Tibial artery (tissue), 4 donors: ENCODE results near the gene GTPBP8.

Source experiments
- DNase-seq, 2 donors: peaks; one replicate each; pipeline ENCODE4 v3.0.0-alpha.2; 2019
- H3K27ac ChIP-seq, 2 donors: fragments of 200-600 bp; sonication (generic) in 1 of 2; 1 replicate in 1 of 2; 2 replicates in 1 of 2; pipeline ENCODE4 v1.5.1; 2018 to 2019; ENCODE audit warnings: mild to moderate bottlenecking in 1 of 2
- H3K27me3 ChIP-seq, 2 donors: fragments of 200-600 bp; sonication (generic) in 1 of 2; one replicate each; pipeline versions ENCODE4 v1.5.1 to v1.6.0; 2016 to 2019
- H3K36me3 ChIP-seq, 3 donors: fragments of 200-600 bp; sonication (generic) in 2 of 3; one replicate each; pipeline ENCODE4 v1.5.1; 2016 to 2019; ENCODE audit warnings: mild to moderate bottlenecking in 2 of 3
- H3K4me1 ChIP-seq, 4 donors: fragments of 200-600 bp; sonication (generic) in 2 of 4; 1 replicate in 3 of 4; 2 replicates in 1 of 4; pipeline ENCODE4 v1.5.1; 2016 to 2019
- H3K4me3 ChIP-seq, 2 donors: fragments of 200-600 bp; sonication (generic) in 1 of 2; 1 replicate in 1 of 2; 2 replicates in 1 of 2; pipeline ENCODE4 v1.5.1; 2018 to 2019; ENCODE audit warnings: mild to moderate bottlenecking in 2 of 2
- H3K9me3 ChIP-seq, 3 donors: fragments of 200-600 bp; sonication (generic) in 1 of 3; one replicate each; pipeline ENCODE4 v1.5.1; 2016 to 2019
- CTCF ChIP-seq, 2 experiments: fragments of 200-600 bp in 1 of 2; fragments of 450-650 bp in 1 of 2; IDR thresholded peaks; one replicate each; pipeline ENCODE4 v1.5.1; 2017 to 2019; ENCODE audit warnings: antibody characterized with exemption in 2 of 2, mild to moderate bottlenecking in 1 of 2, moderate library complexity in 1 of 2
- intact Hi-C: fragments of 100-400 bp; cut with DNase I; formaldehyde crosslinking; loops from one replicate; pipeline ENCODE4 v1.15.0; 2023; ENCODE audit warnings: low total_unique reads

GTPBP8 gene

GRCh38 chr3:113006359-113007056 lies 15.7 kb downstream of the GTPBP8 start:
- intact Hi-C loops: no loop called here

DNA sequence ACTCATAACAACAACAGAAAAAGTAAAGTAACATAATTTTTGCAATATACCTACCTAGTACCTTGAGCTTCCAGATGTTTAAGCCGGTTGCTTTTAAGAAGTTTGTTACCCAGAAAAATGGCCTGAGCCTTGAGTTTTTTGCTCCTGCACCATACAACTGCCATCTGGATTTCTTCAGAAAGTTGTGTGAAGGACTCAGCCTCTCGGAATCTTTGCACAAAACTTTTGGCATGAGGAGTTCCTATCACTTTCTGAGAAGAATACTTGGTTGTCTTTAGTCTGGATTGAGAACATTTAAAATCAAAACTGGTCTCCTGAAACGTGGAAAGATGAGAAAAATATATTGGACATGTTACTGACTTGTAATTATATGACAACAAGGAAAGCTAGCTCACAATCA lies 17.3 kb downstream of the GTPBP8 start:
- H3K27me3 ChIP-seq: no peaks in the 10 kb centered on the region
- peaks cover 0 to 3% (median 0%) of the 10 kb centered on the region in 4 donors for H3K4me1 ChIP-seq
- TF ChIP-seq CTCF (IDR thresholded peaks at IDR 0.05): no peak
- H3K4me3 ChIP-seq: no peak overlapping the region
- intact Hi-C loops: no loop called here
- no peak overlapping the region for H3K27ac ChIP-seq
- DNase-seq: no peak
- no peaks in the 10 kb centered on the region for H3K9me3 ChIP-seq
- H3K36me3 ChIP-seq: peaks cover 33 to 79% (median 72%) of the 10 kb centered on the region in 3 donors

More at GRCh38 chr3:113006359-113007056, 15.7 kb downstream of the GTPBP8 start:
- no peak overlapping the region for H3K27ac ChIP-seq
- H3K9me3 ChIP-seq: no peaks in the 10 kb centered on the region
- DNase-seq: no peak
- H3K4me1 ChIP-seq: peaks cover 0 to 5% (median 2%) of the 10 kb centered on the region in 4 donors
- H3K27me3 ChIP-seq: no peaks in the 10 kb centered on the region
- H3K4me3 ChIP-seq: no peak overlapping the region
- no peak for TF ChIP-seq CTCF (IDR thresholded peaks at IDR 0.05)
- peaks cover 33 to 84% (median 77%) of the 10 kb centered on the region in 3 donors for H3K36me3 ChIP-seq

GRCh38 chr3:113013593-113013992 lies 22.8 kb downstream of the GTPBP8 start:
- no peak for TF ChIP-seq CTCF (IDR thresholded peaks at IDR 0.05)
- H3K4me1 ChIP-seq: peaks cover 0 to 19% (median 9%) of the 10 kb centered on the region in 4 donors
- DNase-seq: no peak
- intact Hi-C loops: no loop called here
- H3K9me3 ChIP-seq: no peaks in the 10 kb centered on the region
- peaks cover 6 to 58% (median 33%) of the 10 kb centered on the region in 3 donors for H3K36me3 ChIP-seq
- no peak overlapping the region for H3K27ac ChIP-seq
- no peak overlapping the region for H3K4me3 ChIP-seq
- H3K27me3 ChIP-seq: no peaks in the 10 kb centered on the region

GRCh38 chr3:113018536-113019181 lies 27.9 kb downstream of the GTPBP8 start:
- Histone ChIP-seq H3K27ac (peak overlapping the region; percentile 88 to 92), H3K9me3 (no peaks in the 10 kb centered on the region), H3K4me1 (peaks cover 0 to 25% (median 11%) of the 10 kb centered on the region in 4 donors), H3K27me3 (no peaks in the 10 kb centered on the region), H3K4me3 (peak overlapping the region; percentile 64 to 80), H3K36me3 (peaks cover 0 to 27% (median 10%) of the 10 kb centered on the region in 3 donors)
- no peak for DNase-seq
- TF ChIP-seq CTCF (IDR thresholded peaks at IDR 0.05): no peak
- intact Hi-C loops: no loop called here

GRCh38 chr3:113019182-113020137 lies 28.7 kb downstream of the GTPBP8 start:
- Histone ChIP-seq H3K9me3 (no peaks in the 10 kb centered on the region), H3K36me3 (peaks cover 0 to 19% (median 4%) of the 10 kb centered on the region in 3 donors), H3K27ac (peak overlapping the region; percentile 88 to 92), H3K4me3 (peak overlapping the region; percentile 64 to 80), H3K27me3 (no peaks in the 10 kb centered on the region), H3K4me1 (peaks cover 0 to 25% (median 11%) of the 10 kb centered on the region in 4 donors)
- TF ChIP-seq CTCF (IDR thresholded peaks at IDR 0.05): no peak
- peak; percentile 86 to 96 for DNase-seq
- intact Hi-C loops: no loop called here
